Posterior cingulate gyrus (tissue), 11 donors: ENCODE data around the gene PNMA1.
"Not testable (repeated sequence)": the region's sequence is repeated elsewhere in the genome, so short reads cannot be mapped to it uniquely, and the experiment has no call there.

Experiments used
- DNase-seq, 10 donors: peaks; one replicate each; pipeline versions ENCODE4 v3.0.0 to v3.0.0-alpha.2; 2020 to 2021; ENCODE audit warnings: mixed read lengths in 3 of 10
- intact Hi-C: fragments of 100-400 bp; cut with DNase I; formaldehyde crosslinking; loops from one replicate; pipeline ENCODE4 v1.15.1; 2023

Gene PNMA1

GRCh38 chr14:73720636-73721035 is 6.5 kb upstream of the PNMA1 start:
- no peak for DNase-seq
- intact Hi-C loops: loop anchor here (10.0 kb wide), 1 partner anchor 64 kb away; no protein-coding TSS in a partner anchor

- DNase-seq: no peak
- intact Hi-C loops: loop anchor here (10.0 kb wide), 2 partner anchors 65 to 225 kb away; no protein-coding TSS in a partner anchor
These were observed 5.6 kb upstream of the PNMA1 start for GRCh38 chr14:73719791-73720190.

GRCh38 chr14:73719361-73719760 is 5.2 kb upstream of the PNMA1 start:
- intact Hi-C loops: loop anchor here (10.0 kb wide), 1 partner anchor 225 kb away; no protein-coding TSS in a partner anchor

GRCh38 chr14:73718418-73719251 is 4.5 kb upstream of the PNMA1 start:
- peak in 9 of 10 donors; percentile 30 to 97 (median 81) for DNase-seq
- intact Hi-C loops: loop anchor here (10.0 kb wide), 1 partner anchor 226 kb away; no protein-coding TSS in a partner anchor

More at GRCh38 chr14:73719361-73719760, 5.2 kb upstream of the PNMA1 start:
- no peak for DNase-seq

GRCh38 chr14:73717711-73718417 is 3.7 kb upstream of the PNMA1 start:
- DNase-seq: peak in 3 of 10 donors; percentile 20 to 86 (median 71)
- intact Hi-C loops: loop anchor here (2.0 to 10.0 kb wide), 2 partner anchors 41 to 227 kb away; no protein-coding TSS in a partner anchor

GRCh38 chr14:73717266-73717665 is 3.1 kb upstream of the PNMA1 start:
- no peak for DNase-seq
- intact Hi-C loops: loop anchor here (2.0 to 10.0 kb wide), 2 partner anchors 42 to 228 kb away; no protein-coding TSS in a partner anchor

- DNase-seq: no peak
- intact Hi-C loops: loop anchor here (2.0 to 10.0 kb wide), 2 partner anchors 43 to 229 kb away; no protein-coding TSS in a partner anchor
These were observed 1.5 kb upstream of the PNMA1 start for GRCh38 chr14:73715707-73716106.

- intact Hi-C loops: loop anchor here (5.0 to 10.0 kb wide), 2 partner anchors 82 to 230 kb away; no protein-coding TSS in a partner anchor
- DNase-seq: peak in 1 of 10 donors; percentile 14
These were observed 485 bp upstream of the PNMA1 start for GRCh38 chr14:73714656-73715081.

GRCh38 chr14:73713206-73713802 is 880 bp downstream of the PNMA1 start:
- intact Hi-C loops: loop anchor here (5.0 to 10.0 kb wide), 2 partner anchors 81 to 231 kb away; no protein-coding TSS in a partner anchor
- no peak for DNase-seq

- peak in 1 of 10 donors; percentile 17 for DNase-seq
- intact Hi-C loops: loop anchor here (5.0 to 10.0 kb wide), 2 partner anchors 80 to 232 kb away; no protein-coding TSS in a partner anchor
These were observed 1.5 kb downstream of the PNMA1 start for GRCh38 chr14:73712540-73713180.

GRCh38 chr14:73712071-73712506 is 2.1 kb downstream of the PNMA1 start:
- DNase-seq: no peak
- intact Hi-C loops: loop anchor here (5.0 to 10.0 kb wide), 2 partner anchors 80 to 233 kb away; no protein-coding TSS in a partner anchor

- intact Hi-C loops: loop anchor here (5.0 to 10.0 kb wide), 2 partner anchors 78 to 234 kb away; no protein-coding TSS in a partner anchor
- DNase-seq: no peak
These were observed 3.4 kb downstream of the PNMA1 start for GRCh38 chr14:73710737-73711136.

GRCh38 chr14:73709904-73710469 is 4.2 kb downstream of the PNMA1 start:
- intact Hi-C loops: loop anchor here (5.0 to 10.0 kb wide), 2 partner anchors 78 to 235 kb away; no protein-coding TSS in a partner anchor
- no peak for DNase-seq

- DNase-seq, intact Hi-C loops: not testable (repeated sequence)
These were observed 6.1 kb downstream of the PNMA1 start for GRCh38 chr14:73708076-73708475.

GRCh38 chr14:73700325-73700724 is 13.9 kb downstream of the PNMA1 start:
- intact Hi-C loops: no loop called here
- no peak for DNase-seq

GRCh38 chr14:73696466-73697400 is 17.5 kb downstream of the PNMA1 start:
- intact Hi-C loops: no loop called here

GRCh38 chr14:73695997-73696396 is 18.2 kb downstream of the PNMA1 start:
- intact Hi-C loops: no loop called here
- DNase-seq: no peak

More at GRCh38 chr14:73696466-73697400, 17.5 kb downstream of the PNMA1 start:
- DNase-seq: no peak

- no peak for DNase-seq
- intact Hi-C loops: no loop called here
These were observed 19.1 kb downstream of the PNMA1 start for GRCh38 chr14:73695082-73695481.
